GM13976 (cell line): Measurements from ENCODE around the gene ACO2.

Experiments
- DNase-seq: peaks from one replicate; pipeline ENCODE4 v3.0.0; 2012; ENCODE audit warnings: low spot score
- in situ Hi-C: fragments of 300-500 bp; cut with MboI; formaldehyde crosslinking; loops from one replicate; pipeline ENCODE4 v1.12.0; 2022; ENCODE audit warnings: low sequenced_read_pairs, mixed read lengths, inconsistent platforms; ENCODE audit not compliant: unreplicated experiment
- TF ChIP-seq, protein P1 (sequence below): IDR thresholded peaks from 2 replicates; pipeline ENCODE4 v1.5.1; 2012; ENCODE audit warnings: borderline replicate concordance, mild to moderate bottlenecking; ENCODE audit not compliant: insufficient read depth; ENCODE audit errors: extremely low read depth, missing control alignments, control extremely low read depth

ACO2 gene

DNA sequence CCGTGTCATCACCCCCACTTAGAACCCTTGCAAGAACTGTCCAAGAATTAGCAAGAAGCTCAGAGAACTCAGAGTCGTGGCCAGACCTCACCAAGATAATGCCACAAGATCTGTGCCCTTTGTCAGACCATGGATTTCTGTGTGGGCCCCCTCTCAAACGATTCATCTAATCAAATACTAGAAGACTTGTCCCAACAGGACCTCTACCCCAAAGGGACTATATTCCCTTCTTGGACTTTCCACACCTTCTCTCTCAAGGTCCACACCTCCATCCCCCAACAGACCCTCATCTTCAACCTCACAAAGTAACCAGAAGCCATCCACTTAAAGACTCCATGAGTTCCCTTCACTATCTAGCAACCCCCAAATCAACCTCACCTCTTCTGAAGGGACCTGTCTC is 72.6 kb downstream of the ACO2 start:
- in situ Hi-C loops, result no loop called here
- no peak for DNase-seq
- TF ChIP-seq, protein P1, sequence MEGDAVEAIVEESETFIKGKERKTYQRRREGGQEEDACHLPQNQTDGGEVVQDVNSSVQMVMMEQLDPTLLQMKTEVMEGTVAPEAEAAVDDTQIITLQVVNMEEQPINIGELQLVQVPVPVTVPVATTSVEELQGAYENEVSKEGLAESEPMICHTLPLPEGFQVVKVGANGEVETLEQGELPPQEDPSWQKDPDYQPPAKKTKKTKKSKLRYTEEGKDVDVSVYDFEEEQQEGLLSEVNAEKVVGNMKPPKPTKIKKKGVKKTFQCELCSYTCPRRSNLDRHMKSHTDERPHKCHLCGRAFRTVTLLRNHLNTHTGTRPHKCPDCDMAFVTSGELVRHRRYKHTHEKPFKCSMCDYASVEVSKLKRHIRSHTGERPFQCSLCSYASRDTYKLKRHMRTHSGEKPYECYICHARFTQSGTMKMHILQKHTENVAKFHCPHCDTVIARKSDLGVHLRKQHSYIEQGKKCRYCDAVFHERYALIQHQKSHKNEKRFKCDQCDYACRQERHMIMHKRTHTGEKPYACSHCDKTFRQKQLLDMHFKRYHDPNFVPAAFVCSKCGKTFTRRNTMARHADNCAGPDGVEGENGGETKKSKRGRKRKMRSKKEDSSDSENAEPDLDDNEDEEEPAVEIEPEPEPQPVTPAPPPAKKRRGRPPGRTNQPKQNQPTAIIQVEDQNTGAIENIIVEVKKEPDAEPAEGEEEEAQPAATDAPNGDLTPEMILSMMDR, result no peak

DNA sequence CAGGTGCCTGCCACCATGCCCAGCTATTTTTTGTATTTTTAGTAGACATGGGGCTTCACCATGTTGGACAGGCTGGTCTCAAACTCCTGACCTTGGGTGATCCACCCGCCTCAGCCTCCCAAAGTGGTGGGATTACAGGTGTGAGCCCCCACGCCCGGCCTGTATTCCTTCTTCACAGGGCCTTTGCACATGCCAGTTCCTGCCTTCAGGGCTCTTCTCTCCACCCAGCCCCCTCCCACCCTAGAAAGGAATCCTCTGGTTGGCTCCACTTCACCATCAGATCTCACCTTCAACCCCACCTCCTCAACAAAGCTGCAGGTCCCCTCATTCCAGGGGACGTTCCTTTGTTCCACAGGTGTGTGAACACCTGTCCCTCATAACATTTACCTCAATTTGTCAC is 73.3 kb downstream of the ACO2 start:
- in situ Hi-C loops, result no loop called here
- DNase-seq, result no peak
- TF ChIP-seq, protein P1, result no peak

DNA sequence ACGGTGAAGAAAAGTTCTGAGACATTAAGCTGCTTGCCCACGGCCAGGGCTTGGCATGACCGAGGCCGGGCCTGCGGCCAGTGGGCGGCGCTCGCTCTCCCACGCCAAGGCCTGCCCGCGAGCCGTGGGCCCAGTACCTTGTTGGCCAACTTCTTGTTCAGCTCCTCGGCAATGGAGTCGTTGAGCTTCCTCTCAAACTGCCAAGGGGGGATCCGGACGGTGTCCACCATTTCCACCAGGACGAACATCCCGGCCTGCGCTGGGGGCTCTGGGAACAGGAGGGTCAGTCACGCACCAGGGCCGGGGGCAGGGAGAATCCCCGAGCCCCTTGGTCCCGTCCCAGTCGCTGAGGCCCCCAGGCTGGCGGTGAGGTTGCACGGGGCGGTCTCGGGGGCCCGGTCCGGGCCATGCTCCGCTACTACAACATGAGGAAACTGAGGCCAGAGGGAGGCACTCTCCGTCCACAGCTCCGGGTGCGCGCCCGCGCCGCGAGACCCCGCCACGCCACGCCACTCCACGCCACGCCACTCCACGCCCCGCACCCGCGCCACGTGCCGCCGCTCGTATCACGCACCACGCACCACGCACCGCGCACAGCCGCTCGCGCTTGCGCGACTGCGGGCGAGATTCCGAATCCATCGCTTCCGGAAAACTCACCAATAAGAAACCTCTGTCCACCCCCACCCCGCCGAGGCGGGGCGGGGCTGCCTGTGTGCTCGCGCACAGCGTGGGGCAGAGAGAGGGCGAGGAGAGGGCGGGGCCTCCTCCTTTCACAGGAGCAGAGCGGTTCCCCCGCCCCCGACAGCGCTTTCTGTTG is 75.1 kb downstream of the ACO2 start, which contains the start of gene POLR3H:
TSS of gene POLR3H (minus strand) at position 617 of the 817 bp plus-strand sequence. CDS start at position 248, 369 bp downstream.
- in situ Hi-C loops, result no loop called here
- DNase-seq, result peak; percentile 99
- TF ChIP-seq, protein P1, result peak; percentile 87

DNA sequence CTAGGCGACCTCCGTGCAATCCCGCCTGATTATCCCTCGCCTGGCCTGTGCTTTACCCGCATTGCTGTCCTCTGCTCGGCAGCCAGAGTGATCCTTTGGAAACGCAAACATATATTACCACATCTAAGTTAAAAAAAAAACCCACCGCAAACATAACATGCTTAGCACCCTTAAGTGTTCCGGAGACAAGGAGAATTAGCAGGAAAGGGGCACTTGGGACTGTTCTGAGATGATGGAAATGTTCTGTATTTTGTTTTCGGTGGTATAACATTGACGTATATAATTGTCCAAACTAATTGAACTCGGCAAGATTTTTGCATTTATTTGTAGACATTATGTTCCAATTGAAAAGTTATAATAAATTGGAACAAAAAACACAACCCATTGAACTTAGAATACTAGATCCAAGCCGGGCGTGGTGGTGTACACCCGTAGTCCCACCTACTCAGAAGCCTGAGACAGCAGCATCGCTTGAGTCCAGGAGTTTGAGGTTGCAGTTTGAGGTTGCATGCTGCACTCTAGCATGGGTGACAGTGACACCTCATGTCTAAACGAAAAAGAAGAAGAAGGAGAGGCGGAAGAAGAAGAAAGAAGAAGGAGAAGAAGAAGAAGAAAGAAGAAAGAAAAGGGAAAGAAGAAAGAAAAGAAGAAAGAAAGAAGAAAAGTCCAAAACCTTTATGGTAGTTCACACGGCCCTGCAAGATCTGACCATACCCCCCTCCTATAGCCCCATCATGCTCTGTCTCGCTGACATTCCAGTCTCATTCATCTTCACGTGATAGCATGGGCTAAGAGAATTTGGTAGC is 76.0 kb downstream of the ACO2 start:
- TF ChIP-seq, protein P1, result no peak
- no peak for DNase-seq
- in situ Hi-C loops, result no loop called here

DNA sequence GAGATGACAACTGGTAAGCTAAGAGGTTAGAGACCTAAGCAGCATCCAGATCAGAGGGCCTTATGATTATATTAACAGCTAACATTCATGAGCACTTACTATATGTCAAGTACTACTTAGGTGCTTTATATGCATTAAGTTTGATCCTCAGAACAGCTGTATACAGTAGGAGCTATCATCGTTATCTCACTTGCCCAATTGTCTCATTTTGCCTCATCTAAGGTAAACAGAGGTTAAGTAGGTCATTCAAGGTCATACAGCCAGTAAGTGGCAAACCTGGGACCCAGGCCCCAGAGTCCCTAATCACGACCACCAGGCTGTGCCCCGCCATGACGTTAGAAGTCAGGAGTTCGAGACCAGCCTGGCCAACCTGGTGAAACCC is 79.9 kb downstream of the ACO2 start:
- in situ Hi-C loops, result no loop called here
- TF ChIP-seq, protein P1, result no peak
- no peak for DNase-seq

DNA sequence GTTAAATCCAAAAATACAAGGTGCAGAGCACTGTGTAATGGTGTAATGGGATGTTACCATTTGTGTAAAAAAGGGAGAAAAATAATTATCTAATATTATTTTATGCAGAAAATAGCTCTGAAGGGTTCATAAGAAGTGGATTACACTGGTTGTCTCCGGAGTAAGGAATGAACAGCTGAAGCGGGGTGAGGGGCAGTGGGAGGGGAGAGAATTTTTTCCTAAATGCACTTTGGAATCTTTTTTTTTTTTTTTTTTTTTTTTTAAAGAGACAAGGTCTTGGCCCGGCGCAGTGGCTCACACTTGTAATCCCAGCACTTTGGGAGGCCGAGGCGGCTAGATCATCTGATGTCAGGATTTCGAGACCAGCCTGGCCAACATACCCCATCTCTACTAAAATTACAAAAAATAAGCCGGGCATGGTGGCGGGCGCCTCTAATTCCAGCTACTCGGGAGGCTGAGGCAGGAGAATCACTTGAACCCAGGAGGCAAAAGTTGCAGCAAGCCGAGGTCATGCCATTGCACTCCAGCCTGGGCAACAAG is 82.1 kb downstream of the ACO2 start:
- in situ Hi-C loops, result no loop called here
- TF ChIP-seq, protein P1, result no peak
- DNase-seq, result no peak
